Neural progenitor cell (in vitro differentiated cells): ENCODE measurements around the gene EID1.

Source experiments
- CTCF ChIP-seq: fragments of 200-600 bp; sonication (generic); IDR thresholded peaks from 2 replicates; pipeline ENCODE4 v1.5.1; 2017; ENCODE audit warnings: antibody characterized with exemption, mild to moderate bottlenecking
- EZH2 ChIP-seq: fragments of 200-600 bp; sonication (generic); IDR thresholded peaks from 2 replicates; pipeline ENCODE4 v1.6.1; 2017; ENCODE audit warnings: antibody characterized with exemption, mild to moderate bottlenecking, moderate library complexity
- EZH2phosphoT487 ChIP-seq: fragments of 200-600 bp; sonication (generic); IDR thresholded peaks from 2 replicates; pipeline ENCODE4 v1.6.1; 2017; ENCODE audit warnings: antibody characterized with exemption

GRCh38 chr15:48877630-48878595 lies at the start of gene EID1:
- no peak for TF ChIP-seq CTCF
- no peak for TF ChIP-seq EZH2
- no peak for TF ChIP-seq EZH2phosphoT487
